ENCODE results near the gene MOK.
"Not testable (repeated sequence)": the region's sequence is repeated elsewhere in the genome, so short reads cannot be mapped to it uniquely, and the experiment has no call there.

Gene MOK

GRCh38 chr14:102321456-102322422 lies 16.8 kb upstream of the MOK start:
- no peak for DNase-seq

- DNase-seq: no peak
Observed at GRCh38 chr14:102320671-102321455, 15.9 kb upstream of the MOK start.

GRCh38 chr14:102320033-102320660 lies 15.2 kb upstream of the MOK start:
- peak; percentile 44 for DNase-seq

- peak; percentile 91 for DNase-seq
Observed at GRCh38 chr14:102319351-102320032, 14.5 kb upstream of the MOK start, which contains the start of gene ZNF839. ZNF839 (plus strand) TSS chr14:102319746; CDS start chr14:102319766, 20 bp downstream.

GRCh38 chr14:102318781-102319276 lies 13.9 kb upstream of the MOK start:
- DNase-seq: no peak

- DNase-seq: peak; percentile 37
Observed at GRCh38 chr14:102317564-102318248, 12.7 kb upstream of the MOK start.

GRCh38 chr14:102316743-102317563 lies 12.0 kb upstream of the MOK start:
- peak; percentile 94 for DNase-seq

- no peak for DNase-seq
Observed at GRCh38 chr14:102316338-102316742, 11.4 kb upstream of the MOK start.

- peak; percentile 19 for DNase-seq
Observed at GRCh38 chr14:102315121-102315520, 10.2 kb upstream of the MOK start.

- DNase-seq: peak; percentile 84
Observed at GRCh38 chr14:102314242-102315011, 9.5 kb upstream of the MOK start.

- DNase-seq: no peak
Observed at GRCh38 chr14:102303664-102304063, 1.3 kb downstream of the MOK start.

- not testable (repeated sequence) for DNase-seq
Observed at GRCh38 chr14:102298303-102299070, 6.5 kb downstream of the MOK start.

- DNase-seq: no peak
Observed at GRCh38 chr14:102297436-102298170, 7.4 kb downstream of the MOK start.

- peak; percentile 32 for DNase-seq
Observed at GRCh38 chr14:102295270-102295669, 9.7 kb downstream of the MOK start.

- no peak for DNase-seq
Observed at GRCh38 chr14:102293781-102294180, 11.2 kb downstream of the MOK start.

- DNase-seq: no peak
Observed at GRCh38 chr14:102292441-102292840, 12.5 kb downstream of the MOK start.

- DNase-seq: no peak
Observed at GRCh38 chr14:102288139-102288538, 16.8 kb downstream of the MOK start.

GRCh38 chr14:102285106-102285505 lies 19.9 kb downstream of the MOK start:
- no peak for DNase-seq

Data from EL (cell line).